Liver (tissue), 3 donors: ENCODE measurements around the gene PEX16.

Experiments used
- EGR1 ChIP-seq, 2 donors: IDR thresholded peaks; 2 replicates each; pipeline ENCODE4 v1.6.1; 2016 to 2018; ENCODE audit warnings: antibody characterized with exemption in 2 of 2, low read depth in 2 of 2
- GABPA ChIP-seq, 2 donors: IDR thresholded peaks in 1 of 2; conservative IDR thresholded peaks in 1 of 2; 2 replicates each; pipeline ENCODE4 v1.6.1; 2016; ENCODE audit warnings: antibody characterized with exemption in 2 of 2, mild to moderate bottlenecking in 1 of 2, moderate library complexity in 1 of 2
- JUND ChIP-seq, 2 donors: IDR thresholded peaks; 2 replicates each; pipeline ENCODE4 v1.6.1; 2016; ENCODE audit warnings: antibody characterized with exemption in 2 of 2
- NR2F2 ChIP-seq: IDR thresholded peaks from 2 replicates; pipeline ENCODE4 v1.6.1; 2016; ENCODE audit warnings: antibody characterized with exemption
- RAD21 ChIP-seq, 2 donors: IDR thresholded peaks; 2 replicates each; pipeline ENCODE4 v1.6.1; 2016; ENCODE audit warnings: antibody characterized with exemption in 2 of 2, mild to moderate bottlenecking in 2 of 2
- REST ChIP-seq: IDR thresholded peaks from 2 replicates; pipeline ENCODE4 v1.6.1; 2016; ENCODE audit warnings: antibody characterized with exemption, mild to moderate bottlenecking
- RXRA ChIP-seq, 2 donors: IDR thresholded peaks; 2 replicates each; pipeline ENCODE4 v1.6.1; 2017 to 2018; ENCODE audit warnings: antibody characterized with exemption in 2 of 2, mild to moderate bottlenecking in 1 of 2
- SP1 ChIP-seq: IDR thresholded peaks from 2 replicates; pipeline ENCODE4 v1.6.1; 2018; ENCODE audit warnings: antibody characterized with exemption, mild to moderate bottlenecking
- TAF1 ChIP-seq: conservative IDR thresholded peaks from 2 replicates; pipeline ENCODE4 v1.6.1; 2016; ENCODE audit warnings: antibody characterized with exemption, mild to moderate bottlenecking
- YY1 ChIP-seq: IDR thresholded peaks from 2 replicates; pipeline ENCODE4 v1.6.1; 2016; ENCODE audit warnings: antibody characterized with exemption, mild to moderate bottlenecking
- ZBTB33 ChIP-seq: IDR thresholded peaks from 2 replicates; pipeline ENCODE4 v1.6.1; 2016; ENCODE audit warnings: antibody characterized with exemption
- TF ChIP-seq, protein P1 (sequence below): fragments of 150-350 bp; IDR thresholded peaks from 2 replicates; pipeline ENCODE4 v1.5.1; 2017; ENCODE audit warnings: improper control_type of control experiment, low read depth, low read length; ENCODE audit not compliant: missing input control
- TF ChIP-seq, protein P2 (sequence below): IDR thresholded peaks from 2 replicates; pipeline ENCODE4 v1.6.1; 2016; ENCODE audit warnings: antibody characterized with exemption
- donor health status: healthy.
- donor health status: healthy.

GRCh38 chr11:45931739-45932138, 14.1 kb upstream of the PEX16 start:
- TF ChIP-seq, protein P1, sequence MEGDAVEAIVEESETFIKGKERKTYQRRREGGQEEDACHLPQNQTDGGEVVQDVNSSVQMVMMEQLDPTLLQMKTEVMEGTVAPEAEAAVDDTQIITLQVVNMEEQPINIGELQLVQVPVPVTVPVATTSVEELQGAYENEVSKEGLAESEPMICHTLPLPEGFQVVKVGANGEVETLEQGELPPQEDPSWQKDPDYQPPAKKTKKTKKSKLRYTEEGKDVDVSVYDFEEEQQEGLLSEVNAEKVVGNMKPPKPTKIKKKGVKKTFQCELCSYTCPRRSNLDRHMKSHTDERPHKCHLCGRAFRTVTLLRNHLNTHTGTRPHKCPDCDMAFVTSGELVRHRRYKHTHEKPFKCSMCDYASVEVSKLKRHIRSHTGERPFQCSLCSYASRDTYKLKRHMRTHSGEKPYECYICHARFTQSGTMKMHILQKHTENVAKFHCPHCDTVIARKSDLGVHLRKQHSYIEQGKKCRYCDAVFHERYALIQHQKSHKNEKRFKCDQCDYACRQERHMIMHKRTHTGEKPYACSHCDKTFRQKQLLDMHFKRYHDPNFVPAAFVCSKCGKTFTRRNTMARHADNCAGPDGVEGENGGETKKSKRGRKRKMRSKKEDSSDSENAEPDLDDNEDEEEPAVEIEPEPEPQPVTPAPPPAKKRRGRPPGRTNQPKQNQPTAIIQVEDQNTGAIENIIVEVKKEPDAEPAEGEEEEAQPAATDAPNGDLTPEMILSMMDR: no peak
- TF ChIP-seq YY1 (no peak), REST (no peak), RAD21 (IDR thresholded peaks at IDR 0.05) (no peak), RXRA (IDR thresholded peaks at IDR 0.05) (no peak), TAF1 (no peak), GABPA (IDR thresholded peaks at IDR 0.05 in 1 of 2, conservative IDR thresholded peaks at IDR 0.05 in 1 of 2) (no peak), EGR1 (IDR thresholded peaks at IDR 0.05; ENCODE audit: low read depth in 2 of 2) (no peak), JUND (IDR thresholded peaks at IDR 0.05) (no peak), SP1 (no peak), NR2F2 (no peak), ZBTB33 (no peak)
- TF ChIP-seq, protein P2, sequence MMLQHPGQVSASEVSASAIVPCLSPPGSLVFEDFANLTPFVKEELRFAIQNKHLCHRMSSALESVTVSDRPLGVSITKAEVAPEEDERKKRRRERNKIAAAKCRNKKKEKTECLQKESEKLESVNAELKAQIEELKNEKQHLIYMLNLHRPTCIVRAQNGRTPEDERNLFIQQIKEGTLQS: no peak
